ENCODE measurements around the gene AUP1.

The AUP1 gene

GRCh38 chr2:74501335-74502071 is 28.0 kb downstream of the AUP1 start:
- Histone ChIP-seq H3K79me1 (ENCODE audit: low read length) (peaks cover 19% of the 10 kb centered on the region), H3K4me2 (ENCODE audit: low read length) (no peak overlapping the region)
- WGBS (ENCODE audit: extremely low coverage, insufficient coverage, insufficient read length), result no CpG with 5 or more reads among the region's 18 CpGs

GRCh38 chr2:74500578-74500946 is 28.9 kb downstream of the AUP1 start:
- Histone ChIP-seq H3K4me3 (ENCODE audit: low read depth, low read length) (no peak overlapping the region), H3K79me2 (ENCODE audit: control insufficient read depth, insufficient read depth, low read length, poor library complexity) (peaks cover 8% of the 10 kb centered on the region)

More at GRCh38 chr2:74501335-74502071, 28.0 kb downstream of the AUP1 start:
- no peak overlapping the region for H2AK5ac ChIP-seq (ENCODE audit: low read length)
- H2BK120ac ChIP-seq (ENCODE audit: insufficient read depth, low read length, poor library complexity), result no peak overlapping the region
- no peak overlapping the region for H4K12ac ChIP-seq (ENCODE audit: low read depth, low read length)
- peaks cover 8% of the 10 kb centered on the region for H3K79me2 ChIP-seq (ENCODE audit: control insufficient read depth, insufficient read depth, low read length, poor library complexity)
- H3K36me3 ChIP-seq (ENCODE audit: control insufficient read depth in 1 of 2, insufficient read depth in 2 of 2, low read length in 2 of 2), result peaks cover 8 to 11% of the 10 kb centered on the region in 2 experiments
- peaks cover 33 to 34% of the 10 kb centered on the region in 2 experiments for H3K4me1 ChIP-seq (ENCODE audit: control insufficient read depth in 1 of 2, insufficient read depth in 2 of 2, low read length in 2 of 2)
- H2BK5ac ChIP-seq (ENCODE audit: low read depth, low read length, poor library complexity), result no peak overlapping the region
- no peak overlapping the region for H4K91ac ChIP-seq (ENCODE audit: low read depth, low read length)
- no peak overlapping the region for H3K4me3 ChIP-seq (ENCODE audit: low read depth, low read length)
- H3K9me3 ChIP-seq (ENCODE audit: insufficient read depth, low read depth, low read length), result peaks cover 4% of the 10 kb centered on the region
- no peak overlapping the region for H2BK12ac ChIP-seq (ENCODE audit: low read length)
- no peak overlapping the region for H3K14ac ChIP-seq (ENCODE audit: low read length)
- H3K4ac ChIP-seq (ENCODE audit: low read depth, low read length), result no peak overlapping the region
- no peak for DNase-seq
- no peak overlapping the region for H3K18ac ChIP-seq (ENCODE audit: low read length)
- H3K27me3 ChIP-seq (ENCODE audit: insufficient read depth, low read length), result peaks cover 67% of the 10 kb centered on the region
- no peak overlapping the region for H2AFZ ChIP-seq (ENCODE audit: insufficient read depth, low read length, poor library complexity)
- H3K27ac ChIP-seq (ENCODE audit: low read depth, low read length), result no peak overlapping the region
- no peak overlapping the region for H3K23ac ChIP-seq (ENCODE audit: low read length)
- no peak overlapping the region for H4K8ac ChIP-seq (ENCODE audit: low read depth, low read length)
- no peak overlapping the region for H3K9ac ChIP-seq (ENCODE audit: low read length)

GRCh38 chr2:74499940-74500577 is 29.4 kb downstream of the AUP1 start:
- H4K12ac ChIP-seq (ENCODE audit: low read depth, low read length), result no peak overlapping the region
- H4K91ac ChIP-seq (ENCODE audit: low read depth, low read length), result no peak overlapping the region
- no peak overlapping the region for H3K4me3 ChIP-seq (ENCODE audit: low read depth, low read length)
- H3K9ac ChIP-seq (ENCODE audit: low read length), result no peak overlapping the region
- peaks cover 8% of the 10 kb centered on the region for H3K79me2 ChIP-seq (ENCODE audit: control insufficient read depth, insufficient read depth, low read length, poor library complexity)
- H3K4ac ChIP-seq (ENCODE audit: low read depth, low read length), result no peak overlapping the region
- peaks cover 2% of the 10 kb centered on the region for H3K9me3 ChIP-seq (ENCODE audit: insufficient read depth, low read depth, low read length)
- H3K4me2 ChIP-seq (ENCODE audit: low read length), result no peak overlapping the region
- peaks cover 0 to under 1% of the 10 kb centered on the region in 2 experiments for H3K36me3 ChIP-seq (ENCODE audit: control insufficient read depth in 1 of 2, insufficient read depth in 2 of 2, low read length in 2 of 2)
- H3K27ac ChIP-seq (ENCODE audit: low read depth, low read length), result no peak overlapping the region
- no peak overlapping the region for H2BK12ac ChIP-seq (ENCODE audit: low read length)
- no peak for DNase-seq
- no peak overlapping the region for H2BK5ac ChIP-seq (ENCODE audit: low read depth, low read length, poor library complexity)
- peaks cover 67% of the 10 kb centered on the region for H3K27me3 ChIP-seq (ENCODE audit: insufficient read depth, low read length)
- peaks cover 19% of the 10 kb centered on the region for H3K79me1 ChIP-seq (ENCODE audit: low read length)
- no peak overlapping the region for H3K23ac ChIP-seq (ENCODE audit: low read length)
- no CpG with 5 or more reads among the region's 15 CpGs for WGBS (ENCODE audit: extremely low coverage, insufficient coverage, insufficient read length)
- no peak overlapping the region for H2AK5ac ChIP-seq (ENCODE audit: low read length)
- no peak overlapping the region for H2AFZ ChIP-seq (ENCODE audit: insufficient read depth, low read length, poor library complexity)
- H3K14ac ChIP-seq (ENCODE audit: low read length), result no peak overlapping the region
- no peak overlapping the region for H2BK120ac ChIP-seq (ENCODE audit: insufficient read depth, low read length, poor library complexity)
- no peak overlapping the region for H4K8ac ChIP-seq (ENCODE audit: low read depth, low read length)
- peaks cover 29% of the 10 kb centered on the region in 2 experiments for H3K4me1 ChIP-seq (ENCODE audit: control insufficient read depth in 1 of 2, insufficient read depth in 2 of 2, low read length in 2 of 2)
- H3K18ac ChIP-seq (ENCODE audit: low read length), result no peak overlapping the region

More at GRCh38 chr2:74500578-74500946, 28.9 kb downstream of the AUP1 start:
- H3K36me3 ChIP-seq (ENCODE audit: control insufficient read depth in 1 of 2, insufficient read depth in 2 of 2, low read length in 2 of 2), result peaks cover 3 to 5% of the 10 kb centered on the region in 2 experiments
- no peak overlapping the region for H4K91ac ChIP-seq (ENCODE audit: low read depth, low read length)
- no peak overlapping the region for H3K14ac ChIP-seq (ENCODE audit: low read length)
- peaks cover 2% of the 10 kb centered on the region for H3K9me3 ChIP-seq (ENCODE audit: insufficient read depth, low read depth, low read length)
- H2BK120ac ChIP-seq (ENCODE audit: insufficient read depth, low read length, poor library complexity), result no peak overlapping the region
- DNase-seq, result no peak
- peaks cover 19% of the 10 kb centered on the region for H3K79me1 ChIP-seq (ENCODE audit: low read length)
- no peak overlapping the region for H2AFZ ChIP-seq (ENCODE audit: insufficient read depth, low read length, poor library complexity)
- H2AK5ac ChIP-seq (ENCODE audit: low read length), result no peak overlapping the region
- no peak overlapping the region for H3K23ac ChIP-seq (ENCODE audit: low read length)
- H3K4ac ChIP-seq (ENCODE audit: low read depth, low read length), result no peak overlapping the region
- H3K9ac ChIP-seq (ENCODE audit: low read length), result no peak overlapping the region
- peaks cover 29% of the 10 kb centered on the region in 2 experiments for H3K4me1 ChIP-seq (ENCODE audit: control insufficient read depth in 1 of 2, insufficient read depth in 2 of 2, low read length in 2 of 2)
- no peak overlapping the region for H3K4me2 ChIP-seq (ENCODE audit: low read length)
- no peak overlapping the region for H4K8ac ChIP-seq (ENCODE audit: low read depth, low read length)
- no peak overlapping the region for H3K18ac ChIP-seq (ENCODE audit: low read length)
- H2BK12ac ChIP-seq (ENCODE audit: low read length), result no peak overlapping the region
- H4K12ac ChIP-seq (ENCODE audit: low read depth, low read length), result no peak overlapping the region
- H3K27ac ChIP-seq (ENCODE audit: low read depth, low read length), result no peak overlapping the region
- no peak overlapping the region for H2BK5ac ChIP-seq (ENCODE audit: low read depth, low read length, poor library complexity)
- H3K27me3 ChIP-seq (ENCODE audit: insufficient read depth, low read length), result peaks cover 67% of the 10 kb centered on the region

GRCh38 chr2:74499267-74499939 is 30.1 kb downstream of the AUP1 start, which contains the start of gene LBX2:
LBX2 (minus strand) TSS chr2:74499603; CDS start chr2:74499537, 66 bp downstream.
- no peak within 1 kb of the TSS for H4K12ac ChIP-seq (ENCODE audit: low read depth, low read length)
- H3K14ac ChIP-seq (ENCODE audit: low read length), result no peak within 1 kb of the TSS
- peak within 1 kb of the TSS; percentile 27 for H2AFZ ChIP-seq (ENCODE audit: insufficient read depth, low read length, poor library complexity)
- no peak within 1 kb of the TSS for H3K9ac ChIP-seq (ENCODE audit: low read length)
- no peak within 1 kb of the TSS for H4K8ac ChIP-seq (ENCODE audit: low read depth, low read length)
- H2AK5ac ChIP-seq (ENCODE audit: low read length), result no peak within 1 kb of the TSS
- no peak within 1 kb of the TSS for H4K91ac ChIP-seq (ENCODE audit: low read depth, low read length)
- DNase-seq, result peak in 1 of 2 donors; percentile 17
- H3K4me1 ChIP-seq (ENCODE audit: control insufficient read depth in 1 of 2, insufficient read depth in 2 of 2, low read length in 2 of 2), result peaks cover 29% of the 10 kb centered on the region in 2 experiments
- no peaks in the 10 kb centered on the region for H3K36me3 ChIP-seq (ENCODE audit: control insufficient read depth in 1 of 2, insufficient read depth in 2 of 2, low read length in 2 of 2)
- H3K27ac ChIP-seq (ENCODE audit: low read depth, low read length), result no peak within 1 kb of the TSS
- H2BK12ac ChIP-seq (ENCODE audit: low read length), result no peak within 1 kb of the TSS
- H2BK5ac ChIP-seq (ENCODE audit: low read depth, low read length, poor library complexity), result no peak within 1 kb of the TSS
- H3K79me2 ChIP-seq (ENCODE audit: control insufficient read depth, insufficient read depth, low read length, poor library complexity), result peaks cover 8% of the 10 kb centered on the region
- H3K18ac ChIP-seq (ENCODE audit: low read length), result no peak within 1 kb of the TSS
- no peak within 1 kb of the TSS for H3K23ac ChIP-seq (ENCODE audit: low read length)
- H3K27me3 ChIP-seq (ENCODE audit: insufficient read depth, low read length), result peaks cover 67% of the 10 kb centered on the region
- peak within 1 kb of the TSS; percentile 30 for H3K4me3 ChIP-seq (ENCODE audit: low read depth, low read length)
- H2BK120ac ChIP-seq (ENCODE audit: insufficient read depth, low read length, poor library complexity), result no peak within 1 kb of the TSS
- peaks cover 19% of the 10 kb centered on the region for H3K79me1 ChIP-seq (ENCODE audit: low read length)
- no peak within 1 kb of the TSS for H3K4ac ChIP-seq (ENCODE audit: low read depth, low read length)
- peak within 1 kb of the TSS; percentile 63 for H3K4me2 ChIP-seq (ENCODE audit: low read length)
- WGBS (ENCODE audit: extremely low coverage, insufficient coverage, insufficient read length), result no CpG with 5 or more reads among the region's 65 CpGs
- peaks cover 2% of the 10 kb centered on the region for H3K9me3 ChIP-seq (ENCODE audit: insufficient read depth, low read depth, low read length)
